ENCODE data around the gene INO80D.
"Not testable (repeated sequence)": the region's sequence is repeated elsewhere in the genome, so short reads cannot be mapped to it uniquely, and the experiment has no call there.

The INO80D gene

DNA sequence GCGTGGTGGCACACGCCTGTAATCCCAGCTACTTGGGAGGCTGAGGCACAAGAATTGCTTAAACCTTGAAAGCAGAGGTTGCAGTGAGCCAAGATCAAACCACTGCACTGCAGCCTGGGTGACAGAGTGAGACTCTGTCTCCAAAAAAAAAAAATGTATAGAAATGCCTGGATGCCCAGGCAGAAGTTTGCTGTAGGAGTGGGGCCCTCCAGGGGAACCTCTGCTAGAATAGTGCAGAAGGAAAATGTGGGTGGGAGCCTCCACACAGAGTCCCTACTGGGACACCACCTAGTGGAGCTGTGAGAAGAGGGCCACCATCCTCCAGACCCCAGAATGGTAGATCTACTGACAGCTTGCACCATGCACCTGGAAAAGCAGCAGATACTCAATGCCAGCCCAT, 70.2 kb downstream of the INO80D start:
- DNase-seq = not testable (repeated sequence)

DNA sequence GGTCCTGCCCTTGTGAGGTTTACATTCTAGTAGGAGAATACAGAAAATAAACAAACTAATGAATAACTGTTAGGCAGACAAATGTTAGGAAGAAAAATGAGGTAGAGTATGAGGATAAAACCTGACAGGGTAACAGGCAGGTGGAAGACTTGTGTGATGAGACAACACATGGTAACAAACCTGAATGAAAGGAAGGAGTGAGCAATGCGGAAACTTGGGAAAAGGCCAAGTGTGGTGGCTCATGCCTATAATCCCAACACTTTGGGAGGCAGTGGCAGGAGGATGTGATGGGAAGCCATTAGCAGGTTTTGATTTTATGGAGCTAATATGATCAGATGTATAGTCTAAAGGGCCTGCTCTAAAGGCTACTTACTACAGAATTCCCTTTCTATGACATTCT, 74.2 kb downstream of the INO80D start:
- no peak for DNase-seq

GRCh38 chr2:206011018-206011614, 74.9 kb downstream of the INO80D start:
- no peak for DNase-seq

GRCh38 chr2:206004004-206004693, 81.8 kb downstream of the INO80D start:
- no peak for DNase-seq

- DNase-seq = no peak
Measured at GRCh38 chr2:206002440-206002839, 83.5 kb downstream of the INO80D start.

DNA sequence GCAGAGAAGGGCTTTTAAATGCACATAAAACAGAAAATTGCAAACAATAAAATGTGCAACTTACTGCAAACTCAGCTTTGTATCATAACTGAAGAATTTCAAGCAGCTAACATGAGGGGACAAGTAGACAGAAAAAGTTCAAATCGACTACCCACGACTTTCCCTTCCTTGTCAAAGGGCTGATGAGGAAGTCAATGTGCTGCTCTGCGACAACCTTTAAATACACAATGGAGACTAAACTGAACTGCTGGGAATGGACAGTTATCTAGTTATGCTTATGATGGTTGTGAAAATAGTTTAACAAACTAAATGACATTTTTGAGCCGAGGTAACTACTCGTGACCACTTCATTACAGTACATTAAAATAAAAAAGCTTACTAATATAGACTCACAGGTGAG, 84.1 kb downstream of the INO80D start:
- no peak for DNase-seq

GRCh38 chr2:206000776-206001175, 85.2 kb downstream of the INO80D start:
- no peak for DNase-seq

DNA sequence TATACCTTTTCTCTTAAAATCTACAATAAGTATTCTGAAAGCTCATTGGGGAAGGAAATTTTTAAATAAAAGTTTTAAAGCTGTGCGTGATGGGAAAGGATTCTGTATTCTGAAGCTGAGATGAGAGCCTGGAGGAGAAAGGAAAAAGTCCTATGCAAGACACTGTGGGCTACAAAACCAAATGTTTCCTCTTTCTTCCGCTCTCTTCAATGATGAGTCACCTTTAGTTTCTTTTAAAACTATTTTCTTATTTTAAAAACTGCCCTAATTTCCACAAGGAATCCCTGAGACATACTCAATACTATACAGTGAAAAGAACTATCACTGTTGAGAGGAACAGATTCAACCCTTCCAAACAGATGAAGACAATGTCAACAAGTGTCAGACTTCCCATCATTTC, 87.4 kb downstream of the INO80D start:
- no peak for DNase-seq

GRCh38 chr2:205996161-205996560, 89.8 kb downstream of the INO80D start:
- DNase-seq = no peak

GRCh38 chr2:205995260-205995659, 90.7 kb downstream of the INO80D start:
- DNase-seq = no peak

GRCh38 chr2:205994344-205994743, 91.6 kb downstream of the INO80D start:
- no peak for DNase-seq

GRCh38 chr2:205990104-205990503, 95.9 kb downstream of the INO80D start:
- no peak for DNase-seq

DNA sequence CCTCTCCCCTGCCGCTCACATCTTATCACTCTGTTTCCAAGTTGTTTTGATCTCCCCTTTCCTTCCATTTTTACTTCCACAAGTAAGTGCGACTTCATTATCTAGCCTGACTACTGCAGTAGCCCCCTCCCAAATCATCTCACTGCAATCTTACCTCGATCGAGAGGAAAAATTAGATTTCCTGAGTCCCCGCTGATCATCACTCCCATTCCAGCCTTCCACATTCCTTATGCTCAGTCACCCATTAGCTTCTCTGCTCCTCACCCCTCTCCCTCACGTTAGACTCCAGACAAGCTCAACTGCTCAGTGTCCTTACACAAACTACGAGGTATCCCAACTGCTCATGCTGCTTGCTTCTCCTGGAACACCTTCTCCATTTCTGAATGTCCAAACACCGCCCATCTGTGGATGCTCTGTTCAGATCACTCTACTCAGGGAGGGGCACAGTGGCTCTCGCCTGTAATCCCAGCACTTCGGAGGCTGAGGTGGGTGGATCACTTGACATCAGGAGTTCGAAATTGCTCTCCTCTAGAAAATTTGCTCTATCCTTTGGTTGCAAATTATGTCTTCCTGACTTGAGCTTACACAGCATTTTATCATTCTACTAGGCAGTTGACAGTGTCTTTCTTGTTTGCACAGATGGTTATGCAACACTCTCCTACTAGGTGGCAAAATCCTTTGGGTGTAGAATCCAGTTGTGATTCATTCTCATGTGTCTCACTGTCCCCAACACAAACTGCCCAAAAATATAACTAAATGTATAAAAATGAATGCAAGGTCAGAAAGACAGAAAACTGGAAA, 96.5 kb downstream of the INO80D start:
- DNase-seq = no peak

DNA sequence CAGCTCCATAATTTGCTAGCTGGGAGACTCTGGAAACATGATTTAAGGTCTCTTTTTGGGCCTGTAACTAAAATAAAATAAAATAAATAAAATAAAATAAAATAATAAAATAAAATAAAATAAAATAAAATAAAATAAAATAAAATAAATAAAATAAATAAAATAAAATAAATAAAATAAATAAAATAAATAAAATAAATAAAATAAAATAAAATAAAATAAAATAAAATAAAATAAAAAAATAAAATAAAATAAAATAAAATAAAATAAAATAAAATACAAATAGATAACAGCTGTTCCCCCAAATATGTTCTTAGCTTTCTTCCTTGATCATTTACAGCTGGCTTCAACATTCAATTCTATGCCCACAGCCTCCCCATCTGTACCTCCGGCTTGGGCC, 97.3 kb downstream of the INO80D start:
- not testable (repeated sequence) for DNase-seq

- no peak for DNase-seq
Measured at GRCh38 chr2:205988274-205988673, 97.7 kb downstream of the INO80D start.

GRCh38 chr2:205986334-205986733, 99.6 kb downstream of the INO80D start:
- DNase-seq = not testable (repeated sequence)

- DNase-seq = no peak
Measured at GRCh38 chr2:205984381-205984780, 101.6 kb downstream of the INO80D start.

GRCh38 chr2:205982776-205983327, 103.1 kb downstream of the INO80D start:
- DNase-seq = no peak

- DNase-seq = not testable (repeated sequence)
Measured at GRCh38 chr2:205978728-205979127, 107.2 kb downstream of the INO80D start.

- not testable (repeated sequence) for DNase-seq
Measured at GRCh38 chr2:205977699-205978098, 108.3 kb downstream of the INO80D start.

DNA sequence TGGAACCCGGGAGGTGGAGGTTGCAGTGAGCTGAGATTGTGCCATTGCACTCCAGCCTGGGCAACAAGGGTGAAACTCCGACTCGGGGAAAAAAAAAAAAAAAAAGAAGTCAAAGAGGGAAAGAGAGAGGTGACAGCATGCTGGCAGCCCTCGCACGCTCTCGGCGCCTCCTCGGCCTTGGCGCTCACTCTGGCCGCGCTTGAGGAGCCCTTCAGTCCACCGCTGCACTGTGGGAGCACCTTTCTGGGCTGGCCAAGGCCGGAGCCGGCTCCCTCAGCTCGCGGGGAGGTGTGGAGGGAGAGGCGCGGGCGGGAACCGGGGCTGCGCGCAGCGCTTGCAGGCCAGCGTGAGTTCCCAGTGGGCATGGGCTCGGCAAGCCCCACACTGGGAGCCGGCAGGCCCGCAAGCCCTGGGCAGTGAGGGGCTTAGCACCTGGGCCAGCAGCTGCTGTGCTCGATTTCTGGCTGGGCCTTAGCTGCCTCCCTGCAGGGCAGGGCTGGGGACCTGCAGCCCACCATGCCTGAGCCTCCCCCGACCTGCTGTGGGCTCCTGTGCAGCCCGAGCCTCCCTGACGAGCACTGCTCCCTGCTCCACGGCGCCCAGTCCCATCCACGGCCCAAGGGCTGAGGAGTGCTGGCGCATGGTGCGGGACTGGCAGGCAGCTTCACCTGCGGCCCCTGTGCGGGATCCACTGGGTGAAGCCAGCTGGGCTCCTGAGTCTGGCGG, 108.9 kb downstream of the INO80D start:
- not testable (repeated sequence) for DNase-seq

- DNase-seq = no peak
Measured at GRCh38 chr2:205976120-205976814, 109.7 kb downstream of the INO80D start.
